ENCODE measurements around the gene HPS5.
"Not testable (repeated sequence)": the region's sequence is repeated elsewhere in the genome, so short reads cannot be mapped to it uniquely, and the experiment has no call there.

Gene HPS5

DNA sequence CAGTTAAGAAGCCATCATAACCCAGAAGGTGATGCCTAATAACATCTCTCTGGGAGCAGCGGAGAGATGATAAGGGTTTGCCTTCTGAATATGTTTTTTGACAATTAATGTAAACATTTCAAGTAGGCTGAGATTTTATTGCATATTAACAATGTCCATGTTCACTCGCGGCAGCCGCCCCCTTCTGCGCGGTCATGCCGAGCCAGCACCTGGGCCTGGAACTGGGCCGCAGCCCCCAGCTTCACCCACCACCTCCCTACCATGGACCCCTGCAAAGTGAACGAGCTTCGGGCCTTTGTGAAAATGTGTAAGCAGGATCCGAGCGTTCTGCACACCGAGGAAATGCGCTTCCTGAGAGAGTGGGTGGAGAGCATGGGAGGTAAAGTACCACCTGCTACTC is 60.2 kb downstream of the HPS5 start:
- TF ChIP-seq, protein P1, sequence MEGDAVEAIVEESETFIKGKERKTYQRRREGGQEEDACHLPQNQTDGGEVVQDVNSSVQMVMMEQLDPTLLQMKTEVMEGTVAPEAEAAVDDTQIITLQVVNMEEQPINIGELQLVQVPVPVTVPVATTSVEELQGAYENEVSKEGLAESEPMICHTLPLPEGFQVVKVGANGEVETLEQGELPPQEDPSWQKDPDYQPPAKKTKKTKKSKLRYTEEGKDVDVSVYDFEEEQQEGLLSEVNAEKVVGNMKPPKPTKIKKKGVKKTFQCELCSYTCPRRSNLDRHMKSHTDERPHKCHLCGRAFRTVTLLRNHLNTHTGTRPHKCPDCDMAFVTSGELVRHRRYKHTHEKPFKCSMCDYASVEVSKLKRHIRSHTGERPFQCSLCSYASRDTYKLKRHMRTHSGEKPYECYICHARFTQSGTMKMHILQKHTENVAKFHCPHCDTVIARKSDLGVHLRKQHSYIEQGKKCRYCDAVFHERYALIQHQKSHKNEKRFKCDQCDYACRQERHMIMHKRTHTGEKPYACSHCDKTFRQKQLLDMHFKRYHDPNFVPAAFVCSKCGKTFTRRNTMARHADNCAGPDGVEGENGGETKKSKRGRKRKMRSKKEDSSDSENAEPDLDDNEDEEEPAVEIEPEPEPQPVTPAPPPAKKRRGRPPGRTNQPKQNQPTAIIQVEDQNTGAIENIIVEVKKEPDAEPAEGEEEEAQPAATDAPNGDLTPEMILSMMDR (conservative IDR thresholded peaks at IDR 0.05; ENCODE audit: low read depth, low read length): no peak
- DNase-seq (ENCODE audit: low read depth): no peak
- H3K4me3 ChIP-seq (ENCODE audit: low read depth, low read length): no peak overlapping the region

DNA sequence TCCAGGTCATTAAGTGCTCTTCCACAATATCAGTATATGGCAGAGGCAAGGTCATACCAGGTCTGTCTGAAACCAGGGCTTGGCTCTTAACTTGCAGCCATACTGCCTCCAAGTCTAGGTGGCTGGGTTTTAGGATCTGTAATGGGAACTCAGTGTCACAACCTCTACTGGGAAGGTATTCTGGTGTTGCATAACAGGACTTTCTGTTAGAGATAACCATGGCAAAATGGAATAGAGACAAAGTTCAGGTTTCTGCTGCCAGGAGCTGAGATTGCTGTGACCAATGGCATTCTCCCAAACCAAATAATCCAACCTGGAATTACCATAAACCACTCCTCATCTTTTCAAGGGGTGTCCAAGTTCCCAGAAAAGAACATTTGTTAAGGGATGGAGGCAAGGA is 62.7 kb downstream of the HPS5 start:
- TF ChIP-seq, protein P1 (conservative IDR thresholded peaks at IDR 0.05; ENCODE audit: low read depth, low read length): no peak
- DNase-seq (ENCODE audit: low read depth): no peak
- no peak overlapping the region for H3K4me3 ChIP-seq (ENCODE audit: low read depth, low read length)

DNA sequence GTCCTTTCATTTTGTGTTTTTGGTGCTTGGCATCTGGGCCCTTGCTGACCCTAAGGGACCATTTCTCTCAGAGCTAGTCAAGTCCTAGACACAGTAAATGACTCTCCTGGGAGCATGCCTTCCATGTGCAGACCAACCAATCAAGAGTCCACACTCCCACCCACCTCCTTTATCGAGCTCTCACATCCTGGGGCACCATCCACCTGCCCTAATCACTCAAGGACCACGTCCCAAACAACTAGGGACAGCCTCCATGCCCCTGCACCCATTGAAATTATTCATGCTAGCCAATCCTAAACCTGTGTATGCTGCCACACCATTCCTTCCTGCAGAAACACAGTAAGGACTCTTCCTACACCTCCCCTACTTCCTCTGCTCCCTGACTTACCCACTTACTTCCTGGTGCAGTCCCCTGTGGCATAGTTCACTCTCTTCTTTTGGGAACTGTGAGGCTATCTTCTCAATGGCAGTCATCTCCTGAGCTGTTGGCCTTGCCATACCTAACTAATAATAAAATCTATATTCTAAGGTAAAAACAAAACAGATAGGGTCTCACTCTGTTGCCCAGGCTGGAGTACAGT is 67.1 kb downstream of the HPS5 start:
- DNase-seq (ENCODE audit: low read depth): no peak
- TF ChIP-seq, protein P1 (conservative IDR thresholded peaks at IDR 0.05; ENCODE audit: low read depth, low read length): no peak
- H3K4me3 ChIP-seq (ENCODE audit: low read depth, low read length): no peak overlapping the region

DNA sequence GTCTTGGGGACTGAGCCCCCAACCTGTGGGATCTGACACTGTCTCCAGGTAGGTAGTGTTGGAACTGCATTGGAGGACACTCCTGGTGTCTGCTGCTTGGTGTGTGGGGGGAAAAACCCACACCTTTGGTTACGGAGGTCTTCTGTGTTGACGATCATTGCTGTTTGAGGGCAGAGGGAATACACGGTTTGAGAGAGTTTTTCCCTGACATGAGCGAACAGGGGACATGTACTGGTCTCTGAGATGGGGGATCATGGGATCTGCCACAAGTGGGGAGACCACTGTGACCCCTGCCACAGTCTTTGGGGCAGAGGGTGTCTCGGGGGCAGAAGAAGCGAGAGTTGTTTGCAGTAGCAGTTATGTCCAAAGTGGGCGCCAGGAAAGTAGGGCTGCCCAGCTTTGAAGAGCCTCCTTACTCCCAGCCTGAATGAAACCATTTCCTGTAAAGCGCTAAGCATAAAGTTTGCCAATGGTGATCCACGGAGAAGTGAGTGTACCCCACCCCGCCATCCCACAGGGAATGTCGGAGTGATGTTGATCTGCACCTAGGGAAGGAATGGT is 68.1 kb downstream of the HPS5 start:
- TF ChIP-seq, protein P1 (conservative IDR thresholded peaks at IDR 0.05; ENCODE audit: low read depth, low read length): no peak
- no peak for DNase-seq (ENCODE audit: low read depth)
- H3K4me3 ChIP-seq (ENCODE audit: low read depth, low read length): no peak overlapping the region

DNA sequence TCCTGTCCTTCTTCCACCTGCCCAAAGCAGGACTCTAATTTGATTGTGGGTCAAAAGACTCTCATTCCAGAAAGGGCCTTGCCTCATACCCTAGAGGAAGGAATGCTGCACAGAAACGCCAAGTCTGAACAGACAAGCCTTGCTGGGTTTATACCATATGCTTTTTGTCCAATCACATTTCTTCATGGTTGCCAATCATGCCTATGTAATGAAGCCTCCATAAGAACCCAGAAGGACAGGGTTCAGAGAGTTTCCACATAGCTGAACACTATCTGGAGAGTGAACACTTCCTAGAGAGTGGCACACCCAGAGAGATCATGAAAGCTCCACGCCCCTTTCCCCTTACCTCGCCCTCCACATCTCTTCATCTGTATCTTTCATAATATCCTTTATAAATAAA is 68.7 kb downstream of the HPS5 start:
- DNase-seq (ENCODE audit: low read depth): peak; percentile 10
- TF ChIP-seq, protein P1 (conservative IDR thresholded peaks at IDR 0.05; ENCODE audit: low read depth, low read length): peak; percentile 5
- no peak overlapping the region for H3K4me3 ChIP-seq (ENCODE audit: low read depth, low read length)

DNA sequence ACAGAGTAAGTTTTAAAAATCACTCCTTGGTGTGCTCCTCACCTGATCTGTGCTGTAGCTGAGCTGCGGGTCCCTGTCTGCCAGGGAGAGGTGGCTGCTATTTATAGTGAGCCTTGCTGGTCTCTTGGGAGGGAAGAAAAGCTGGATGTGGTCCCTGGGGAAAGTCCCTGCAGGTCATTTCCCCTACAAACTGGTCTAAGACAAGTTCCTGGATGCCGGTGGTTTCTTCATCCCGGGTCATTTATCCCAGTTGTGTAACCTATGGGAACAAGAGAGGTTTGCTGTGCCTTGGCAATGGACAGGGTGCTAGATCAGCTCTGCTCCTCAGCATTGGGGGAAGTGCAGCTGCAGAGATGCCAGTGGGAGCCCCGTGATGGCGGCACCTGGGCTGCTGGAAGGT is 73.4 kb downstream of the HPS5 start, which contains the start of gene SAA2:
SAA2 (minus strand) TSS at position 108 of the 400 bp plus-strand sequence. CDS start 657 bp downstream, outside the sequence.
- TF ChIP-seq, protein P1 (conservative IDR thresholded peaks at IDR 0.05; ENCODE audit: low read depth, low read length): no peak
- peak; percentile 5 for DNase-seq (ENCODE audit: low read depth)
- no peak within 1 kb of the TSS for H3K4me3 ChIP-seq (ENCODE audit: low read depth, low read length)

DNA sequence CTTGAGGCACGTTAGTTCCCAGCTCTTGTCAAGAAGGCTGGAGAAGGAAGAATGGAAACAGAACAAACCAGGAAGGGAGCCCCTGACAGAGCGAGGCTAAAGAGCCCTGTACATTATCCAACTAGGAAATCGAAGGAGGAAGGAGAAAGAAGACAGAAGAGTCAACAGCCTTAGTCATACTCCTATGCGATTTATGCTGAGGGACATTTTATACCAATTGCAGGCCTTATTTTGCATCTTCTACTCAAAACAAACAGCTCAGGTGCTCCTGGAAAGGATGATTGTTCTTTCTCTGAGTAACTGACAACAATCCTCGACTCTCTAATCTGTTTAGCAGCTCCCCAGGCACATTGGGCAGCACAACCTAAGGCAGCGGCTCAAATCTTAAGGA is 74.8 kb downstream of the HPS5 start:
- DNase-seq (ENCODE audit: low read depth); H3K4me3 ChIP-seq (ENCODE audit: low read depth, low read length): not testable (repeated sequence)

DNA sequence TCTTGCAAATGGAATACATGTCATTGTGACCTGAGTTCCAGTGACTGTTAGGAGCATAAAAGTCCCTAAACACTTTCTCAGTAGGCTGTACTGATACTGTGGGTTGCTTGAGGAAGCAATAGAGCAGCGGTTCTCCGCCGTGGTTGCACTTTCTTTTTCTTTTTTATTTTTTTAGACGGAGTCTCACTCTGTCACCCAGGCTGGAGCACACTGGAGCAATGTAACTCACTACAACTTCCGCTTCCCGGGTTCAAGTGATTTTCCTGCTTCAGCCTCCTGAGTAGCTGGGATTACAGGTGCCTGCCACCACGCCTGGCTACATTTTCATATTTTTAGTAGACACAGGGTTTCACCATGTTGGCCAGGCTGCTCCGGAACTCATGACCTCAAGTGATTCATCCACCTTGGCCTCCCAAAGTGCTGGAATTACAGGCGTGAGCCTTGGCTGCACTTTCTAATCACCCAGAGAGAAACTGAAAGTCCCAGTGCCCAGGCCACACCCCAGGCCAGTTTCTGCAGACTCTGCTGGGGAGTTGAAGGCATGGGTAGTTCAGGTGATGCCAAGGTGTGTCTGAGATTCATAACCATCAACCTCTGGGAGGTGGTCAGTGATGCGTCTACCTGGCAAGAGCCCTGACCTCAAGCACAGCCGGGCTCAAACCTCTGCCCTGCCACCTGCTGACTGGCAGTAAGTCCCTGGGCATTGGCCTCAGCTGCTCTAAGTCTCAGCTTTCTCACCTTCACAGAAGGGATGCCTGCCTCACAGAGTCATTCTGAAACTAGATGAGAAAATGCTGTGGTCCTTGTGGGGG is 75.4 kb downstream of the HPS5 start:
- not testable (repeated sequence) for DNase-seq (ENCODE audit: low read depth); H3K4me3 ChIP-seq (ENCODE audit: low read depth, low read length)
